ENCODE results near the gene CYB561A3. TPM values are rescaled to one million over a fixed set of nuclear protein-coding genes. Genes with fewer than 3 reads are reported as not detected.

CYB561A3 gene
- total and polyA plus RNA-seq, 7 donors, result 7.7 to 25.1 (median 15.5) TPM

- Histone ChIP-seq H3K4me3 (peak overlapping the region; percentile 83), H3K27me3 (ENCODE audit: insufficient read depth in 3 of 3, low read length in 2 of 3) (no peaks in the 10 kb centered on the region), H3K4me1 (peaks cover 22% of the 10 kb centered on the region), H3K27ac (peak overlapping the region; percentile 99), H3K36me3 (ENCODE audit: insufficient read depth in 1 of 2, low read depth in 1 of 2) (peaks cover 10 to 40% of the 10 kb centered on the region in 2 donors), H3K9me3 (no peaks in the 10 kb centered on the region)
- TF ChIP-seq, protein P1, sequence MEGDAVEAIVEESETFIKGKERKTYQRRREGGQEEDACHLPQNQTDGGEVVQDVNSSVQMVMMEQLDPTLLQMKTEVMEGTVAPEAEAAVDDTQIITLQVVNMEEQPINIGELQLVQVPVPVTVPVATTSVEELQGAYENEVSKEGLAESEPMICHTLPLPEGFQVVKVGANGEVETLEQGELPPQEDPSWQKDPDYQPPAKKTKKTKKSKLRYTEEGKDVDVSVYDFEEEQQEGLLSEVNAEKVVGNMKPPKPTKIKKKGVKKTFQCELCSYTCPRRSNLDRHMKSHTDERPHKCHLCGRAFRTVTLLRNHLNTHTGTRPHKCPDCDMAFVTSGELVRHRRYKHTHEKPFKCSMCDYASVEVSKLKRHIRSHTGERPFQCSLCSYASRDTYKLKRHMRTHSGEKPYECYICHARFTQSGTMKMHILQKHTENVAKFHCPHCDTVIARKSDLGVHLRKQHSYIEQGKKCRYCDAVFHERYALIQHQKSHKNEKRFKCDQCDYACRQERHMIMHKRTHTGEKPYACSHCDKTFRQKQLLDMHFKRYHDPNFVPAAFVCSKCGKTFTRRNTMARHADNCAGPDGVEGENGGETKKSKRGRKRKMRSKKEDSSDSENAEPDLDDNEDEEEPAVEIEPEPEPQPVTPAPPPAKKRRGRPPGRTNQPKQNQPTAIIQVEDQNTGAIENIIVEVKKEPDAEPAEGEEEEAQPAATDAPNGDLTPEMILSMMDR (IDR thresholded peaks at IDR 0.05), result no peak
- 0 to 1% (median 0%) methylated on average over 12 of the region's 12 CpGs for WGBS, 3 donors
- intact Hi-C loops (cut with DNase I), result no loop called here
- peak in 3 of 4 donors; percentile 14 to 19 (median 16) for ATAC-seq
- DNase-seq, result no peak
These were observed 827 bp upstream of the CYB561A3 start for GRCh38 chr11:61362542-61362875.

DNA sequence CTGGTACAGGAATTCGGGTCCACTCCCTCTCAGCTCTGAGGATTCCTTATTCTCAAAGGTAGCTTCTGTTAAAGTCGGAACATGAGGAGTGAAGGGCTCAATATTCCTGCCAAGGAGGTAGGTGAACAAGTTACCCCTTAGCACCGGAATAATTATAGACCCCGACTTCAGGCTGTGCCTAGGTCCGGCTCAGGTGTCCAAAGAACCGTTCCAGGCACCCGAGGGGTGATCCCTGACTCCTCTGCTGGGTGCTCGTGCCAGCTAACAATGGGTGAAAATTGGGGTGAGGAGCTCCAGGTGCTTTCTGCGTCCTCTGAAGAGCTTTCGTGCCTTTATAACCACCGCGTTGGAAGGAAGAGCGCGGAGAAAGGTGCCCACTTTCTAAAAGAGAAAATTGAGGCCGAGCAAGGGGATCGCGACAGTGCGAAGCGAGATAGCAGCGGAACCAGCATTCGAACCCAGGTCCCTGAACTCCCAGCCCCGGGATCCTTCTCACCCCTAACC lies 393 bp downstream of the CYB561A3 start:
- ATAC-seq, result peak; percentile 3 to 31 (median 4)
- intact Hi-C loops (cut with DNase I), result no loop called here
- peaks cover 0 to 33% of the 10 kb centered on the region in 2 donors for H3K36me3 ChIP-seq (ENCODE audit: insufficient read depth in 1 of 2, low read depth in 1 of 2)
- no peak for DNase-seq
- no peaks in the 10 kb centered on the region for H3K9me3 ChIP-seq
- H3K4me1 ChIP-seq, result peaks cover 22% of the 10 kb centered on the region
- TF ChIP-seq, protein P1 (IDR thresholded peaks at IDR 0.05), result no peak
- H3K4me3 ChIP-seq, result peak overlapping the region; percentile 83
- whole genome bisulfite sequencing, 3 donors, result 2 to 3% (median 3%) methylated on average over 22 of the region's 22 CpGs
- no peaks in the 10 kb centered on the region for H3K27me3 ChIP-seq (ENCODE audit: insufficient read depth in 3 of 3, low read length in 2 of 3)
- peak overlapping the region; percentile 99 for H3K27ac ChIP-seq

- 83 to 86% (median 85%) methylated on average over 6 of the region's 6 CpGs for WGBS, 3 donors
- TF ChIP-seq, protein P1 (IDR thresholded peaks at IDR 0.05), result no peak
- intact Hi-C loops (cut with DNase I), result no loop called here
- no peak for ATAC-seq
- Histone ChIP-seq H3K27me3 (ENCODE audit: insufficient read depth in 3 of 3, low read length in 2 of 3) (no peaks in the 10 kb centered on the region), H3K36me3 (ENCODE audit: insufficient read depth in 1 of 2, low read depth in 1 of 2) (peaks cover 0 to 22% of the 10 kb centered on the region in 2 donors), H3K4me3 (no peak overlapping the region), H3K27ac (peak overlapping the region; percentile 99), H3K4me1 (peaks cover 22% of the 10 kb centered on the region), H3K9me3 (no peaks in the 10 kb centered on the region)
- DNase-seq, result no peak
These were observed 2.2 kb downstream of the CYB561A3 start for GRCh38 chr11:61359516-61359915.

GRCh38 chr11:61358566-61358965 lies 3.1 kb downstream of the CYB561A3 start:
- H3K4me3 ChIP-seq, result no peak overlapping the region
- peaks cover 0 to 20% of the 10 kb centered on the region in 2 donors for H3K36me3 ChIP-seq (ENCODE audit: insufficient read depth in 1 of 2, low read depth in 1 of 2)
- intact Hi-C loops (cut with DNase I), result no loop called here
- ATAC-seq (no peak), DNase-seq (no peak)
- H3K27me3 ChIP-seq (ENCODE audit: insufficient read depth in 3 of 3, low read length in 2 of 3), result no peaks in the 10 kb centered on the region
- H3K9me3 ChIP-seq, result no peaks in the 10 kb centered on the region
- peaks cover 20% of the 10 kb centered on the region for H3K4me1 ChIP-seq
- no peak overlapping the region for H3K27ac ChIP-seq
- WGBS, 3 donors, result 95 to 96% (median 96%) methylated on average over 11 of the region's 11 CpGs
- TF ChIP-seq, protein P1 (IDR thresholded peaks at IDR 0.05), result no peak

DNA sequence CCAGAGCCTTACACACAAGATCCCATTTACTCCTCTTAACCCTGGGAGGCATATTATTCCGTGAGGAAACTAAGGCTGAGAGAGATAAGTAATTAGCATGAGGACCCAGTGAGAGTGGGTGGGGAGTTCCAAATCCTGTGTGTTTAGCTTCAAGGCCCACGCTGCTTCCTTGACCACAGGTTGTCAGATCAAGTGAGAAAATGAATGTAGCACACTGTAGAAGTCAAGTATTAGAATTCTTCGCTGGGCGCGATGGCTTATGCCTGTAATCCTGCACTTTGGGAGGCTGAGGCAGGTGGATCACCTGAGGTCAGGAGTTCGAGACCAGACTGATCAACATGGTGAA lies 3.8 kb downstream of the CYB561A3 start:
- Histone ChIP-seq H3K4me1 (peaks cover 13% of the 10 kb centered on the region), H3K36me3 (ENCODE audit: insufficient read depth in 1 of 2, low read depth in 1 of 2) (peaks cover 0 to 26% of the 10 kb centered on the region in 2 donors), H3K27me3 (ENCODE audit: insufficient read depth in 3 of 3, low read length in 2 of 3) (no peaks in the 10 kb centered on the region), H3K27ac (no peak overlapping the region), H3K9me3 (no peaks in the 10 kb centered on the region), H3K4me3 (no peak overlapping the region)
- TF ChIP-seq, protein P1 (IDR thresholded peaks at IDR 0.05), result no peak
- 94 to 99% (median 97%) methylated on average over 6 of the region's 6 CpGs for WGBS, 3 donors
- intact Hi-C loops (cut with DNase I), result no loop called here
- no peak for ATAC-seq
- no peak for DNase-seq

Measured in psoas muscle (tissue), 8 donors.